GM12878 (cell line): ENCODE measurements around the gene MSI2.

Experiments used
- EP300 ChIP-seq, 2 experiments: fragments of 150-350 bp in 1 of 2; IDR thresholded peaks; 2 replicates each; pipeline ENCODE4 v1.6.1; 2011 to 2012; ENCODE audit warnings: low read depth in 2 of 2, low read length in 2 of 2, borderline replicate concordance in 1 of 2, improper control_type of control experiment in 1 of 2, inconsistent platforms in 1 of 2; ENCODE audit not compliant: control insufficient read depth in 1 of 2
- FOXK2 ChIP-seq: fragments of 450-650 bp; IDR thresholded peaks from 2 replicates; pipeline ENCODE4 v1.6.1; 2017; ENCODE audit warnings: mild to moderate bottlenecking, moderate library complexity
- JUND ChIP-seq: IDR thresholded peaks from 2 replicates; pipeline ENCODE4 v1.6.1; 2012; ENCODE audit warnings: low read depth, mild to moderate bottlenecking, low read length, improper control_type of control experiment, moderate library complexity
- ZNF384 ChIP-seq: IDR thresholded peaks from 2 replicates; pipeline ENCODE4 v1.6.1; 2012; ENCODE audit warnings: low read depth, mild to moderate bottlenecking, low read length, improper control_type of control experiment, borderline replicate concordance

GRCh38 chr17:57530508-57530907 lies 274.2 kb downstream of the MSI2 start:
- TF ChIP-seq ZNF384 (no peak), EP300 (IDR thresholded peaks at IDR 0.05; ENCODE audit: borderline replicate concordance in 1 of 2, control insufficient read depth in 1 of 2, low read depth in 2 of 2, low read length in 2 of 2) (no peak), FOXK2 (no peak), JUND (no peak)
